HUES6 (cell line): Measurements from ENCODE around the gene PRKACB.
"Not testable (repeated sequence)": the region's sequence is repeated elsewhere in the genome, so short reads cannot be mapped to it uniquely, and the experiment has no call there.

ENCODE experiments used
- H3K27ac ChIP-seq: 2 replicates; pipeline ENCODE4 v1.7.0; 2013; ENCODE audit warnings: low read depth, mild to moderate bottlenecking, low read length, inconsistent platforms
- H3K27me3 ChIP-seq: 2 replicates; pipeline ENCODE4 v1.6.1; 2013; ENCODE audit warnings: low read length; ENCODE audit not compliant: control insufficient read depth, insufficient read depth
- H3K36me3 ChIP-seq: 2 replicates; pipeline ENCODE4 v1.6.1; 2013; ENCODE audit warnings: low read length; ENCODE audit not compliant: control insufficient read depth, insufficient read depth
- H3K4me1 ChIP-seq: 2 replicates; pipeline ENCODE4 v1.6.1; 2013; ENCODE audit warnings: low read length; ENCODE audit not compliant: control insufficient read depth, insufficient read depth
- H3K4me3 ChIP-seq: 2 replicates; pipeline ENCODE4 v1.5.1; 2013; ENCODE audit warnings: low read depth, low read length
- H3K9ac ChIP-seq: one replicate; pipeline ENCODE4 v1.6.1; 2013; ENCODE audit warnings: mild to moderate bottlenecking, low read length
- H3K9me3 ChIP-seq: 2 replicates; pipeline ENCODE4 v1.6.1; 2013; ENCODE audit warnings: low read depth, low read length; ENCODE audit not compliant: control insufficient read depth, insufficient read depth

PRKACB gene

GRCh38 chr1:84268346-84268745, 124.3 kb downstream of the PRKACB start:
- Histone ChIP-seq H3K9ac (no peak overlapping the region), H3K27me3 (no peaks in the 10 kb centered on the region), H3K36me3 (no peaks in the 10 kb centered on the region), H3K27ac (no peak overlapping the region), H3K9me3 (no peaks in the 10 kb centered on the region), H3K4me3 (no peak overlapping the region), H3K4me1 (peaks cover 11% of the 10 kb centered on the region)

DNA sequence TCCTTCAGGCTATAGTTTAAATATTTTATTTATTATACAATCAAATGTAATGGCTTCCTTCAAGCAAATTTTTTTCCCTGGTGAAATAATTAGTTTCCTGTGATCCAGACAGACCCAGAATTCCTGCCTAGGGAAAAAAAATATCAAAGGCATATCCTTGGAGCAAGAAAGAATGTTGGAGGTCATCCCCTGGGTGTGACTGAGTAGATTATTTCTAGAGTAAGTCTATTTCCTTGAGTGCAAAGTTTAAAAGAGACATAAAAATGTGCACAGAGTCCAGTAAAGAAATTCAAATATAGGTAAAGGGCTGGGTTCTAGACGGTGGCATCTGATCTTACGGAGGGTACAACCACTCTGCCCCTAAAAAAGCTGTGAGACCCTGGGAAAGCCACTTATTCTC, 125.2 kb downstream of the PRKACB start:
- no peaks in the 10 kb centered on the region for H3K36me3 ChIP-seq
- no peaks in the 10 kb centered on the region for H3K27me3 ChIP-seq
- no peak overlapping the region for H3K4me3 ChIP-seq
- H3K9ac ChIP-seq = no peak overlapping the region
- H3K4me1 ChIP-seq = peaks cover 11% of the 10 kb centered on the region
- no peaks in the 10 kb centered on the region for H3K9me3 ChIP-seq
- no peak overlapping the region for H3K27ac ChIP-seq

DNA sequence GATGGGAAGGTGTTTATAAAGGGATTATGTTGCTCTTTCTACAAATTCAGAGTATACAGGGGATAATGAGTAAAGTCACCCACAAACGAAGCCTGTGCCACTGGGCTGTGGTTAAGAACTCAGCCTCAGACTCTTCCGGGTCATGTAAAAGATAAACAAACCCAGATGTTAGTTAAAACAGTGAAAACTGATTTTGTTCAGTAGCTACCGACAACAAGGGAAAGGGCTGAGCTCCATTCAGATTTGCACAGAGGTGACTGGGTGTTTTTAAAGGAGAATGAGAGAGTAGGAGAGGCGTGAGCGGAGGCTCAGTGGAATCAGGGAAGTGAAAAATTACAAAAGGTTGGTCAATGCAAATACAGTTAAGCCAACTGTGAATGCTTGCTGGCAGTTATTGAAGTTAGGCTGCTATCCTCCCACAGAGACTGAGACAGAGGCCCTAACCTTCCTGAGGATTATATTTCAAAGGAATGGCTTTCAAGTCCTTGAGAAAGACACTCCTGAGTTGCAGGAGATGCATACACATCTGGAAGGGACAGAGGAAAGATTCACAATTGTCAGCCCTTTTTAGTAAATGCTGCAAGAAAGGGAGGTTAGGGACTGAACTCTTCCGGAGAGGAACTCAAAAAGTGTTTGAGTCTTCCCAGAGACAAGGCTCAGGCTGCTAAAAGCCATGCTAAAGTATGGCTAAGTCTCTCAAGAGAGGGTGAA, 127.5 kb downstream of the PRKACB start:
- H3K9me3 ChIP-seq = no peaks in the 10 kb centered on the region
- H3K4me3 ChIP-seq = no peak overlapping the region
- H3K9ac ChIP-seq = no peak overlapping the region
- H3K4me1 ChIP-seq = peaks cover 11% of the 10 kb centered on the region
- no peaks in the 10 kb centered on the region for H3K36me3 ChIP-seq
- H3K27ac ChIP-seq = no peak overlapping the region
- H3K27me3 ChIP-seq = no peaks in the 10 kb centered on the region

DNA sequence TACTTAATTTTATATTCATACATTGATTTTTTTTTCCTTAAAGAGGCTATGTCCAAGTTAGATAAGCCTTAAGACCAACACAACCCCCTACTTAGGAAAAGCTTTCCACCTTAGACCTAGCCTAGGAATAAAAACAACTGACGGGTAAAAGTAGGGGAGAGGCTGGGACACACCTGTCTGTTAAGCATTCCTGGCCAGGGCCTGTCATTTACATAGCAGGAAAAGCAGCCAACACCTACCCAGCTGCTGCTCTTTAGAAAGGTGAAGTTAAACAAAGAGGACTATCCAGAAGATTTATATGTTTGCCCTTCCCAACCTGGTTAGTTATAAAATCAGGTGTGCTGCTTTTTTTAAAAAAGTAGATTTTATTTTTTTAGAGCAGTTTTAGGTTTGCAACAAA, 128.3 kb downstream of the PRKACB start:
- Histone ChIP-seq H3K4me3 (no peak overlapping the region), H3K27ac (no peak overlapping the region), H3K4me1 (peaks cover 11% of the 10 kb centered on the region), H3K36me3 (no peaks in the 10 kb centered on the region), H3K9me3 (no peaks in the 10 kb centered on the region), H3K9ac (no peak overlapping the region), H3K27me3 (no peaks in the 10 kb centered on the region)

- H3K4me1 ChIP-seq = no peaks in the 10 kb centered on the region; the same call in 1 of the 2 replicates
- no peak overlapping the region for H3K4me3 ChIP-seq
- no peaks in the 10 kb centered on the region for H3K36me3 ChIP-seq
- H3K27me3 ChIP-seq = no peaks in the 10 kb centered on the region
- H3K27ac ChIP-seq = no peak overlapping the region
- no peaks in the 10 kb centered on the region for H3K9me3 ChIP-seq
- H3K9ac ChIP-seq = no peak overlapping the region
Measured at GRCh38 chr1:84277343-84278059, 133.4 kb downstream of the PRKACB start.

DNA sequence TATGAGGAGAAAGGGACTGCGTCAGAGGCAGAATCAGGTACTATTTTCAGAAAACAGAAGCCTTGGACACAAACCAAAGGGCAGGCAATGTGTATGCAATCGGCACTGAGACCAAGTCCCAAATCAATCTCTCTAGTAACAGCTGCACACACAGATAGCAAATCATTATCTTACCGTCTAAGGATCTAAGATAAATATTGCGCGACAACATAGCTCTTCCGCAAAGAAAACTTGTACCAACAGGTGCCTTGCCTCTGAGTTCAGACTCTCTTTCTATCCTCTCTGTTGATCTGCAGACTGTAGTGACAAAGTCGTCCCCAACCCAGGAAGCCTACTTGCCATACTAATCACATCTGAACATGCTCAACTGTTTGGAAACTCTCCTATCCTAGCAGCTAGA, 134.8 kb downstream of the PRKACB start:
- Histone ChIP-seq H3K27ac (no peak overlapping the region), H3K9me3 (no peaks in the 10 kb centered on the region), H3K36me3 (no peaks in the 10 kb centered on the region), H3K27me3 (no peaks in the 10 kb centered on the region), H3K4me3 (no peak overlapping the region), H3K9ac (no peak overlapping the region), H3K4me1 (no peaks in the 10 kb centered on the region)

DNA sequence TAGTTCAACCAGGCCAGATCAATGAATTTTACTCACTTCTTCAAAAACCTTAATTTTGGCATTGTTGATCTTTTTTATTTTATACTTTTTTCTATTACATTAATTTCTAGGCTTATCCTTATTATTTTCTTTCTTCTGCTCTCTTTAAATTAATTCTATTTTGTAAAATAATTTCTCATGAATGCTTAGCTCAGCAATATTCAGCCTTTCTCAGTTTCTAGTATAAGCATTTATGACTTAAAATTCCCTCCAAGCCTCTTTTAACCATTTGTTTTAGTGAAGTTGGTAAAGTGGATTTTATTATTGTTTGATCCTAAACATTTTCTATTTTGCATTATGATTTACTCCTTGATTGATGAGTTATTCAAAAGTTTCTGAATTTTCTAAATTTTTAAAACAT, 136.8 kb downstream of the PRKACB start:
- no peaks in the 10 kb centered on the region for H3K36me3 ChIP-seq
- no peak overlapping the region for H3K4me3 ChIP-seq
- H3K27me3 ChIP-seq = no peaks in the 10 kb centered on the region
- H3K9me3 ChIP-seq = 0 out of 2 replicates have a peak, but pooled peaks cover 3% of the 10 kb centered on the region
- H3K4me1 ChIP-seq = no peaks in the 10 kb centered on the region
- no peak overlapping the region for H3K27ac ChIP-seq
- H3K9ac ChIP-seq = no peak overlapping the region

- Histone ChIP-seq H3K9ac (no peak overlapping the region), H3K36me3 (no peaks in the 10 kb centered on the region), H3K27ac (no peak overlapping the region), H3K9me3 (peaks cover 20% of the 10 kb centered on the region), H3K4me3 (no peak overlapping the region), H3K4me1 (no peaks in the 10 kb centered on the region), H3K27me3 (no peaks in the 10 kb centered on the region)
Measured at GRCh38 chr1:84282780-84283333, 138.8 kb downstream of the PRKACB start.

DNA sequence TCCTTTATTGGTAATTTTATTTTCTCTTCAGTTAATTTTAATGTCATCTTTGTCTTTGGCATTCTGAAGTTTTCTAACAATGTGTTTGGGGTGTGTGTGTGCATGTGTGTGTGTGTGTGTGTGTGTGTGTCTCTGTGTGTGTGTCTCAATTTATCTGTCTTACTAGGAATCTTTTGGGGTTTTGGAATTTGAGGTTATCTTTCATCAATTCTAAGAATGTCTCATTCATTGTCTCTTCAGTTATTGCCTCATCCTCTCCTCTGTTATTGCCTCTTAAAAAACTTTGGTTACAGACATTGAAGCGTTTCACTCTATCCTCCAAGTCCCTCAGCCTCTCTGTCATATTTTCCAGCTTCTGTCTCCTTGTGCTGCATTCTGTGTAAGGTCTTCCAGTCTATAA, 139.3 kb downstream of the PRKACB start:
- H3K27ac ChIP-seq = no peak overlapping the region
- H3K4me1 ChIP-seq = no peaks in the 10 kb centered on the region
- H3K27me3 ChIP-seq = no peaks in the 10 kb centered on the region
- H3K36me3 ChIP-seq = no peaks in the 10 kb centered on the region
- no peak overlapping the region for H3K4me3 ChIP-seq
- no peak overlapping the region for H3K9ac ChIP-seq
- peaks cover 22% of the 10 kb centered on the region for H3K9me3 ChIP-seq

DNA sequence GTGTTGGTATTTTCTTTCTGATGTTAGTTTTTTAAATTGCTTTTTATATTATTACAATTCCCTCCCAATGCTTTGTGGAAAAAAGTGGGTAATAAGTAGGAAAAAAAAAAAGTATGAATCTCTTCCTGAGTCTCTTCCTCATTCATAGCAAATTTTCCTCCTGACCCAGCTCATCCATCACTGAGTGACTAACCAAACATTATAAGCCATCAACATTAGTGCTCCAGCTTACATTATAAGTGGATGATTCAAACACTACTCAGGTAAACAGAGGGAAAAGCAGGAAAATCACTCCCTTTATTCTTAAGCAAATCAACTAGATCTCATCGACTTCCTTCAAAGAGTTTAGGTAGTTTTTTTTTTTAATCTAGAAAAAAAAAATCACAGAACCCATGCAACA, 142.0 kb downstream of the PRKACB start:
- Histone ChIP-seq H3K9ac (no peak overlapping the region), H3K36me3 (no peaks in the 10 kb centered on the region), H3K27ac (no peak overlapping the region), H3K9me3 (peaks cover 33% of the 10 kb centered on the region), H3K27me3 (no peaks in the 10 kb centered on the region), H3K4me3 (no peak overlapping the region), H3K4me1 (no peaks in the 10 kb centered on the region)

GRCh38 chr1:84287389-84287788, 143.3 kb downstream of the PRKACB start:
- not testable (repeated sequence) for H3K9ac ChIP-seq, H3K36me3 ChIP-seq, H3K4me1 ChIP-seq, H3K27me3 ChIP-seq, H3K4me3 ChIP-seq, H3K27ac ChIP-seq
- peaks cover 33% of the 10 kb centered on the region for H3K9me3 ChIP-seq
